B cell (primary cell): ENCODE data around the gene FAR2. TPM values are rescaled to one million over a fixed set of nuclear protein-coding genes. Genes with fewer than 3 reads are reported as not detected.

Experiments used
- ATAC-seq: fragments of 200-7000 bp; cut with Tn5 transposase; one replicate; pipeline ENCODE4 v1.10.0; 2021; ENCODE audit warnings: low read depth, mild to moderate bottlenecking, moderate number of reproducible peaks, moderate library complexity
- CTCF ChIA-PET: fragments of 350-600 bp; sonication (Branson Sonifier 250); formaldehyde crosslinking; loops from one replicate; lab custom pipeline; 2021; ENCODE audit warnings: antibody characterized with exemption, inconsistent platforms; lab: Charles Lee
- POLR2A ChIA-PET: fragments of 350-600 bp; sonication (Branson Sonifier 250); formaldehyde crosslinking; loops from one replicate; lab custom pipeline; 2021; ENCODE audit warnings: antibody characterized with exemption; lab: Charles Lee
- DNase-seq: peaks from one replicate; pipeline ENCODE4 v3.0.0; 2013
- H2AFZ ChIP-seq: 2 replicates; pipeline ENCODE4 v1.6.1; 2012; ENCODE audit warnings: mild to moderate bottlenecking, low read depth, low read length; ENCODE audit not compliant: insufficient read depth, poor library complexity, severe bottlenecking
- H3K27ac ChIP-seq, 2 donors: 1 replicate in 1 of 2; 2 replicates in 1 of 2; pipeline ENCODE4 v1.5.1; 2012 to 2013; ENCODE audit warnings: low read length in 2 of 2, mild to moderate bottlenecking in 2 of 2, moderate library complexity in 1 of 2
- H3K27me3 ChIP-seq, 4 experiments: fragments of 200-600 bp in 1 of 4; sonication (generic) in 1 of 4; replicated peaks in 1 of 4; 1 replicate in 2 of 4; 2 replicates in 2 of 4; pipeline versions ENCODE4 v1.6.1 to v1.7.0; 2013 to 2016; ENCODE audit warnings: low read length in 3 of 4, mild to moderate bottlenecking in 2 of 4, mixed read lengths in 1 of 4, moderate library complexity in 1 of 4; ENCODE audit not compliant: insufficient read depth in 4 of 4, control insufficient read depth in 3 of 4; ENCODE audit errors: control extremely low read depth in 1 of 4
- H3K36me3 ChIP-seq, 2 experiments: replicated peaks in 1 of 2; 1 replicate in 1 of 2; 2 replicates in 1 of 2; pipeline versions ENCODE4 v1.6.1 to v1.7.1; 2013; ENCODE audit warnings: low read length in 1 of 2; ENCODE audit not compliant: insufficient read depth in 2 of 2, control insufficient read depth in 1 of 2; ENCODE audit errors: control extremely low read depth in 1 of 2, extremely low read depth in 1 of 2
- H3K4me1 ChIP-seq, 2 donors: fragments of 200-600 bp in 1 of 2; sonication (generic) in 1 of 2; 1 replicate in 1 of 2; 2 replicates in 1 of 2; pipeline versions ENCODE4 v1.5.1 to v1.6.1; 2013 to 2017; ENCODE audit warnings: low read length in 2 of 2; ENCODE audit not compliant: control insufficient read depth in 2 of 2, insufficient read depth in 2 of 2
- H3K4me2 ChIP-seq: replicated peaks from 2 replicates; pipeline ENCODE3; 2012; ENCODE audit warnings: mild to moderate bottlenecking, low read depth, low read length; ENCODE audit not compliant: poor library complexity, severe bottlenecking
- H3K4me3 ChIP-seq, 5 experiments: fragments of 200-600 bp in 1 of 5; sonication (generic) in 1 of 5; 1 replicate in 3 of 5; 2 replicates in 2 of 5; pipeline versions ENCODE4 v1.5.1 to v1.7.0; 2011 to 2016; ENCODE audit warnings: low read length in 4 of 5, mild to moderate bottlenecking in 4 of 5, low read depth in 2 of 5, control low read depth in 1 of 5, moderate library complexity in 1 of 5; ENCODE audit not compliant: insufficient read depth in 1 of 5; ENCODE audit errors: control extremely low read depth in 1 of 5, extremely low read depth in 1 of 5
- H3K79me2 ChIP-seq: fragments of 200-600 bp; sonication (generic); one replicate; pipeline ENCODE4 v1.6.0; 2016; ENCODE audit warnings: low read length; ENCODE audit not compliant: control insufficient read depth, insufficient read depth
- H3K9ac ChIP-seq: fragments of 200-600 bp; sonication (generic); 2 replicates; pipeline ENCODE4 v1.6.1; 2017; ENCODE audit warnings: mild to moderate bottlenecking, low read length, moderate library complexity
- H3K9me3 ChIP-seq, 3 donors: one replicate each; pipeline versions ENCODE4 v1.6.1 to v1.7.1; 2013; ENCODE audit warnings: low read length in 2 of 3; ENCODE audit not compliant: control insufficient read depth in 2 of 3, insufficient read depth in 1 of 3; ENCODE audit errors: control extremely low read depth in 1 of 3
- H4K20me1 ChIP-seq: 2 replicates; pipeline ENCODE4 v1.6.0; 2012; ENCODE audit warnings: mild to moderate bottlenecking, low read length; ENCODE audit not compliant: insufficient read depth, control insufficient read depth, poor library complexity, severe bottlenecking
- H3K27ac Mint-ChIP-seq: one replicate; pipeline ENCODE4 v1.8.0; 2021; ENCODE audit warnings: mixed read lengths
- H3K27me3 Mint-ChIP-seq: one replicate; pipeline ENCODE4 v1.8.0; 2021; ENCODE audit warnings: mixed read lengths
- H3K4me1 Mint-ChIP-seq: one replicate; pipeline ENCODE4 v1.8.0; 2021; ENCODE audit warnings: mixed read lengths
- H3K4me3 Mint-ChIP-seq: one replicate; pipeline ENCODE4 v1.8.0; 2021; ENCODE audit warnings: mixed read lengths
- H3K9me3 Mint-ChIP-seq: one replicate; pipeline ENCODE4 v1.8.0; 2022; ENCODE audit warnings: mixed read lengths; ENCODE audit not compliant: insufficient read depth
- EZH2 ChIP-seq: IDR thresholded peaks from 2 replicates; pipeline ENCODE4 v1.6.1; 2012; ENCODE audit warnings: borderline replicate concordance, low read depth, mild to moderate bottlenecking, moderate library complexity, low read length; ENCODE audit not compliant: insufficient read depth, poor library complexity, severe bottlenecking
- WGBS: methylation state at CpG from one replicate; pipeline ENCODE4 v1.1.5; 2013; ENCODE audit warnings: missing lambda C conversion rate; ENCODE audit not compliant: insufficient coverage; 5-methylcytosine and 5-hydroxymethylcytosine counted together
- intact Hi-C: fragments of 100-400 bp; cut with micrococcal nuclease; formaldehyde crosslinking; loops from one replicate; pipeline ENCODE4 v1.10.0; 2022
- polyA plus RNA-seq: library from polyadenylated mRNA; depleted of rRNA; stranded (reverse); fragments of >200 nt; gene quantifications from 2 replicates; pipeline ENCODE4 v1.2.3, GENCODE V29; 2012
- total RNA-seq, 2 donors: library from RNA; stranded (reverse); fragments of 120-200 nt in 1 of 2; gene quantifications; 1 replicate in 1 of 2; 2 replicates in 1 of 2; pipeline versions ENCODE4 v1.2.3 to v1.2.4, GENCODE V29; 2013 to 2022
- TF ChIP-seq, protein P1 (sequence below): fragments of 200-600 bp; IDR thresholded peaks from one replicate; pipeline ENCODE4 v1.8.0; 2022; ENCODE audit warnings: antibody characterized with exemption, mild to moderate bottlenecking

The FAR2 gene
- total and polyA plus RNA-seq, 2 donors (not counting 1 experiment from before 2014, with no cell fraction given): 0.39 TPM; not detected in 1

GRCh38 chr12:29253906-29254625, 105.0 kb downstream of the FAR2 start:
- Histone ChIP-seq H3K36me3 (no peaks in the 10 kb centered on the region), H3K79me2 (no peaks in the 10 kb centered on the region), H3K27ac (no peak overlapping the region), H3K4me3 (no peak overlapping the region), H2AFZ (no peak overlapping the region), H3K4me2 (no peak overlapping the region), H3K9me3 (no peaks in the 10 kb centered on the region), H3K27me3 (no peaks in the 10 kb centered on the region), H3K9ac (no peak overlapping the region), H4K20me1 (no peaks in the 10 kb centered on the region), H3K4me1 (no peaks in the 10 kb centered on the region)
- ATAC-seq (no peak), DNase-seq (no peak)
- no peak overlapping the region for H3K4me3 Mint-ChIP-seq
- intact Hi-C loops: no loop called here
- no peaks in the 10 kb centered on the region for H3K4me1 Mint-ChIP-seq
- CTCF ChIA-PET: no interaction called here
- POLR2A ChIA-PET: no interaction called here
- H3K27me3 Mint-ChIP-seq: no peaks in the 10 kb centered on the region
- no peak overlapping the region for H3K27ac Mint-ChIP-seq
- TF ChIP-seq, protein P1, sequence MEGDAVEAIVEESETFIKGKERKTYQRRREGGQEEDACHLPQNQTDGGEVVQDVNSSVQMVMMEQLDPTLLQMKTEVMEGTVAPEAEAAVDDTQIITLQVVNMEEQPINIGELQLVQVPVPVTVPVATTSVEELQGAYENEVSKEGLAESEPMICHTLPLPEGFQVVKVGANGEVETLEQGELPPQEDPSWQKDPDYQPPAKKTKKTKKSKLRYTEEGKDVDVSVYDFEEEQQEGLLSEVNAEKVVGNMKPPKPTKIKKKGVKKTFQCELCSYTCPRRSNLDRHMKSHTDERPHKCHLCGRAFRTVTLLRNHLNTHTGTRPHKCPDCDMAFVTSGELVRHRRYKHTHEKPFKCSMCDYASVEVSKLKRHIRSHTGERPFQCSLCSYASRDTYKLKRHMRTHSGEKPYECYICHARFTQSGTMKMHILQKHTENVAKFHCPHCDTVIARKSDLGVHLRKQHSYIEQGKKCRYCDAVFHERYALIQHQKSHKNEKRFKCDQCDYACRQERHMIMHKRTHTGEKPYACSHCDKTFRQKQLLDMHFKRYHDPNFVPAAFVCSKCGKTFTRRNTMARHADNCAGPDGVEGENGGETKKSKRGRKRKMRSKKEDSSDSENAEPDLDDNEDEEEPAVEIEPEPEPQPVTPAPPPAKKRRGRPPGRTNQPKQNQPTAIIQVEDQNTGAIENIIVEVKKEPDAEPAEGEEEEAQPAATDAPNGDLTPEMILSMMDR: no peak
- TF ChIP-seq EZH2: no peak
- 100% methylated on average over 1 of the region's 2 CpGs for whole genome bisulfite sequencing
- H3K9me3 Mint-ChIP-seq: no peaks in the 10 kb centered on the region

GRCh38 chr12:29255042-29255441, 106.0 kb downstream of the FAR2 start:
- H3K4me1 ChIP-seq: no peaks in the 10 kb centered on the region
- intact Hi-C loops: no loop called here
- no peaks in the 10 kb centered on the region for H3K27me3 ChIP-seq
- Mint-ChIP-seq H3K27ac (no peak overlapping the region), H3K27me3 (no peaks in the 10 kb centered on the region), H3K4me1 (no peaks in the 10 kb centered on the region), H3K9me3 (no peaks in the 10 kb centered on the region), H3K4me3 (no peak overlapping the region)
- no peak for TF ChIP-seq EZH2
- TF ChIP-seq, protein P1: no peak
- ChIA-PET CTCF (no interaction called here), POLR2A (no interaction called here)
- no peaks in the 10 kb centered on the region for H3K79me2 ChIP-seq
- no peak overlapping the region for H3K4me2 ChIP-seq
- H2AFZ ChIP-seq: no peak overlapping the region
- no peaks in the 10 kb centered on the region for H4K20me1 ChIP-seq
- no peak overlapping the region for H3K27ac ChIP-seq
- no peaks in the 10 kb centered on the region for H3K9me3 ChIP-seq
- ATAC-seq (no peak), DNase-seq (no peak)
- H3K9ac ChIP-seq: no peak overlapping the region
- H3K4me3 ChIP-seq: no peak overlapping the region
- no peaks in the 10 kb centered on the region for H3K36me3 ChIP-seq
